ENCODE data around the gene NPPB. TPM values are rescaled to one million over a fixed set of nuclear protein-coding genes. Genes with fewer than 3 reads are reported as not detected.

NPPB gene
- total RNA-seq, 1 donor from 2014 or later = not detected

DNA sequence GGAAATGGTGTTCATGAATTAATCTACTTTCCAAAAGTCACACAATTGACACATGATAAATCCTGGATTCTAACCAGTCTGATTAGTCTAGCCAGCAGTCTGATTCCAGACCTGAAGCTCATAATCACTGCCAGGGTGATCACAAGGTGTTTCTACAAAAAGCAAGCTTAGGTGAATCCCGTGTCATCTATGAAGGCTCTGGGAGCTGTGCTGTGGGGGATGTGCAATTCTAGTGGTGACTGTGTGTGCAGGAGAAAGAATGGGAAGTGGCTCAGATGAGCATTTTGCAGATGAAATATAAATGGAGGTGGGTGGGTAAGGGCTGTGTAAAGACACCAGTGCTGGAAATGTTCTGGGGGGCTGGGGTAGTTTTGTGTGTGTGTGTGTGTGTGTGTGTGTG, 1.8 kb upstream of the NPPB start:
- no peak for ATAC-seq
- DNase-seq = no peak
- intact Hi-C loops (cut with micrococcal nuclease) = no loop called here

DNA sequence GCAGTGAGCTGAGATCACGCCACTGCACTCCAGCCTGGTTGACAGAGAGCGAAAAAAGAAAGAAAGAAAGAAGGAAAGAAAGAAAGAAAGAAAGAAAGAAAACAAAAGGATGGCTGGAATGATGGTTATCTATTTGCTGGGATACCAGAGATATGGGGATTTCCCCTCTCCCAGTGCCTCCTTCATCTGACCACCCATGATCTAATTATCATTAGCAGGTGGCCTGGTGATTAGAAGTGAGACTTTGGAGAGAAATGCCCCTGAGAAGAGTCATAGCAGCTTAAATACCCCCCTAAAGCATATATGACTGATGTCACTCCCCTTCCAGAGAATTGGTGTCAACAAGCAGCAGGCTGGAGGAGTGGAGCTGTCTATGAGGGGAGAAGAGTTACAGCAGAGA, 1.3 kb upstream of the NPPB start:
- DNase-seq (no peak), ATAC-seq (no peak)
- intact Hi-C loops (cut with micrococcal nuclease) = no loop called here

DNA sequence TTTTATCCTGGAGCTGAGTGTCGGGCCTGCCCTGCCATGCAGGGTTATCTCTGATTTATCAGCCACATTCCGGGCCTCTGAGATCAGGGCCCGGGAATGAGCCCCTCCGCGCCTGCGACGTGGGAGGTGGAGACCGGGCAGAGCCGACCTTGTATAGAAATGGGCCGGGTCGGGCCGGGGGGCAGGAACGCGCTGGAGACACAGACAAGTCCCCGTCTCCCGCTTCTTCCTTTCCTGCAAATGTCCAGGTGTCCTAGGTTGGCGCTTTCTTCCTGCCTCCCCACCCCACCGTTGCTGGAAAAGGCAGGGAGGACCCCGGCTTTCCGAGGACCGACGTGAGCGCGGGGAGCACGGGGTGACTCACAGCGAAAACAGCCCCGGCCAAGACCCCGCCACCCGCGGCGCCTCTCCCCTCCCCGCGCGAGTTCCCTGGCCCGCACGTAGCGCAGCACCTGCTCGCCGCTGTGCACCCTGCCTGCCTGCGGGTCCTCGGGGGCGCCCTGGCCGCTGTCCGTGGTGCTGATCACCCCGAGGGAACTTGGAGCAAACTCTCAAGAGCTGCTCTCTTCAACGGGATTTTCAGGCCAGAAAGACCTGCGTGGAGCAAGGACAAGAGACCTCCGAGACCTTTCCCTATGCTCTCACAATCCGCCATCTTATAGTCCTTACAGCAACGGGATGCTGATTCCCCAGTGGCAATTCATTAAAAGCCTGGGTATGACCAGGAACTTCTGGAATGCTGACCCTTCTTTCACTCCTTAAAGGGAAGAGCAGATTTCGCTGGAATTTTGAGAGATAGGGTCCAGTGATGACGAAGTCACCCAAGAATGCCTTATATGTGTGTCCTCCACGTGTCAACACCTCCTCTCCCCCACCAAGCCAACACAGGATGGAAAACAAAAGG, 475 bp upstream of the NPPB start:
- ATAC-seq (peak; percentile 87), DNase-seq (peak; percentile 83)
- intact Hi-C loops (cut with micrococcal nuclease) = no loop called here

DNA sequence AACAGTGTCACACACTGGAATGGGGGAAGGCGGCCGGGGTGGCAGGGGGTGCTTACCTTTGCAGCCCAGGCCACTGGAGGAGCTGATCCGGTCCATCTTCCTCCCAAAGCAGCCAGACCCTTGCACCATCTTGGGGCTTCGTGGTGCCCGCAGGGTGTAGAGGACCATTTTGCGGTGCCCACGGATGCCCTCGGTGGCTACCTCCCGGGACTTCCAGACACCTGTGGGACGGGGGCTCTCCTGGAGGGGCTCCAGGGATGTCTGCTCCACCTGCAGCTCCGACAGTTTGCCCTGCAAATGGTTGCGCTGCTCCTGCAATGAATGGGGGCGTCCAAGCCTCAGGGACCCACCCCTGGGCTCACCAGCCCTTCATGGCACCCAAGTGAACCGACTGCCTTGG, 587 bp downstream of the NPPB start:
- ATAC-seq (no peak), DNase-seq (no peak)
- intact Hi-C loops (cut with micrococcal nuclease) = no loop called here

DNA sequence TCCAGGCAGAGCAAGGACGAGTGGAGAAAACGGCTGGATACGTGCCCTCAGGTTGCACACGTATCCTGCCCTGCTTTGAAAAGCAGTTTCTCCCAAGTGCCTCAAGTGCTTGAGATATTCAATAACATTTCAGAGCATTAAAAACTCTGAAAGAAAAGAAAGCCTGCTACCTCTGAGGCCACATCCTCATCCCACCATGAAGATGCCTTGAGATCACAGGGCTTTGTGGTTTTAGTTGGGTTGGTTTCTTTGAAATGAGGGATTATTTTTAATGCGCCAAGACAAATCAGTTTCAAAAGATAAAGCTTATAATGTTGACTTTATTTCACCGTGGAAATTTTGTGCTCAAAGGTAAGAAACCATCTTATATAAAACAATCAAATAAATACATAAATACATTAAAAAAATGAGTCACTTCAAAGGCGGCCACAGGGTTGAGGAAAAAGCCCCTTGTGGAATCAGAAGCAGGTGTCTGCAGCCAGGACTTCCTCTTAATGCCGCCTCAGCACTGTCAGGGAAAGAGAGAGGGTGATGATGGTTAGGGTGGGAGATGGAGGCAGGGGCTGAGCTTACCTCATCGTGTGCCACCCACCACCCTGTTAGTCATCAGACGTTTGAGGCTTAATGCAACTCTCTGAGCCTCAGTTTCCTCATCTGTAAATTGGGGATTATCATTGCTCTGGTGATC, 1.4 kb downstream of the NPPB start:
- ATAC-seq (no peak), DNase-seq (no peak)
- intact Hi-C loops (cut with micrococcal nuclease) = no loop called here

DNA sequence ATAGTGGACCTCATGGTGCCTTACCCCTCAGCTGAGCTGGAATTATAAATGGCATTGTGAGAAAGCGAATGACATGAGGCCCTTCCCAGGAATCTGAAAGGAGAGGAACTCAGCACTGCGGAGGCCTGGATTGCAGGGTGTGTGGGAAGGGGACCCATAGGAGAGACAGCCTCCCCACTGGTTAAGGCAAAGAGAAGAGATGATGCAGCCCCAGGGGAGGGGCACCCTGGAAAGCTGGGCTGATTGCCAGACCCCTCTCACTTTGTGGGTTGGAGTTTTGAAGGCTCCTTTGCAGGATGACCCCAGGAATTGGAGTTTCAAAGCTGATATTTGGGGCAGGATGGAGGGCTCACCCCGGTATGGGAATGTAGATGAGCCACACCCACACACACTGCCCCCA, 2.0 kb downstream of the NPPB start:
- DNase-seq (no peak), ATAC-seq (no peak)
- intact Hi-C loops (cut with micrococcal nuclease) = no loop called here

DNA sequence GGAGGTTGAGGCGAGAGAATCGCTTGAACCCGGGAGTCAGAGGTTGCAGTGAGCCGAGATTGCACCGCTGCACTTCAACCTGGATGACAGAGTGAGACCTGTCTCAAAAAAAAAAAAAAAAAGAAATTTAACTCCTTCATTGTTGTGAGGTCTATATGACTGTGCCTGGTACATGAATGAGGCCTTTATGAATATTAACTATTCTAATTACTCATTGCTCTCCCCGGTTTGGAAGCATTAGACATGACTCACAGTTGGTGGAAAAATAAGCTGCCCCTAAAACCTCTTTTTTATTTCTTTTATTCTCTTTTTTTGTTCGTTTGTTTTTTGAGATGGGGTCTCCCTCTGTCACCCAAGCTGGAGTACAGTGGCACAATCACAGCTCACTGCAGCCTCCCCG, 3.3 kb downstream of the NPPB start:
- intact Hi-C loops (cut with micrococcal nuclease) = no loop called here
- DNase-seq (no peak), ATAC-seq (no peak)

DNA sequence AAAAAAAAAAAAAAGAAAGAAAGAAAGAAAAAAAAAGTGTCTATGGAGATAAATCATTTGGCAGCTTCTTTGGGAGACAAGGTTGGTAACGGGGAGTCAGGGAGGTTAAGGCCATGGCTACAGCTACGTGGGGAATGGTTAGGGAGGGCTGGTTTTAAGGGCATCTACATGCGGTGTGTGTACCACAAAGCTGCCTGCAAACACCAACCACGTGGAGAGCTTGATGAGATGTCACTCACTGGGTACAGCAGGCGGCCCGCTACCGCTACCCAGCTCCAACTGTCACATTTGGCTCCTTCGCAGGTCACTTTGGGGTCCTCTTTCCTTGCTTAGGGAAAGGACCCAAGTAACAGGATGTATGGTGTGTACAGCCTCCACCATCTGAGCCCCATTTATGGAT, 4.2 kb downstream of the NPPB start:
- ATAC-seq = no peak
- intact Hi-C loops (cut with micrococcal nuclease) = no loop called here
- no peak for DNase-seq

DNA sequence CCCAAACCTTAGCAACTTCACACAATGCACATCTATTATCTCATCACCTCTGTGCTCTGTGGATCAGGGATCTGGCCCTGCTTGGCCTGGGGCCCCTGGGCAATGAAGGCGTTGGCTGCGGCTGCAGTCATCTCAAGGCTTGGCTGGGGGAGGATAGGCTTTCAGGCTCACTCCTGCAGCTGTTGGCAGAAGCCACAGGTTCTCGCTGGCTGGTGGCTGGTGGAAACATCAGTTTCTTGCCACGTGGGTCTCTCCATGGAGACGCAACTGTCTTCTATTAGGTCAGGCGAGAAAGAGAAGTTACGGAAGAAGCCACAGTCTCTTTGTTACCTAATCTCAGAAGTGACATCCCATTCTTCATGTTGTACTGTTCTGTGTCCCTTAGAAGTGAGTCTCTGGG, 7.6 kb downstream of the NPPB start:
- intact Hi-C loops (cut with micrococcal nuclease) = no loop called here
- DNase-seq (no peak), ATAC-seq (no peak)

DNA sequence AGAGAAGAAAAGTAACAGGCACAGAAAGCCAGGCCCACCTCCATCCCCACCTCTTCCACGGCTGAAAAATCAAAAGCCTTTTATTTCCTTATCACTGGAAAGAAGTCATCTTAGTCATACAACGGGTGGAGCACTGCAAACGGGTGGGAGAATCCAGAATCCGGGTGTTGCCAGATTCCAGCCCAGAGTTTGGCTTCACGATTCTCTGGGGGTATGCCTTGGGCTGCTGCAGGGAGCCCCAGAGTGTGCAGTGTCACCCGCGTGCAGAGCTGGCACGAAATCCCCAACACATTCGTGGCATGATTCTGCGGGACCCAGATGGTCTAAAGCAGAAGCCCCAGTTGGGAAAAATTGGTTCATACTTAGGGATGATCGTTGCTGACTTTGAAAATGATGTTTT, 8.6 kb downstream of the NPPB start:
- no peak for ATAC-seq
- no peak for DNase-seq
- intact Hi-C loops (cut with micrococcal nuclease) = no loop called here

DNA sequence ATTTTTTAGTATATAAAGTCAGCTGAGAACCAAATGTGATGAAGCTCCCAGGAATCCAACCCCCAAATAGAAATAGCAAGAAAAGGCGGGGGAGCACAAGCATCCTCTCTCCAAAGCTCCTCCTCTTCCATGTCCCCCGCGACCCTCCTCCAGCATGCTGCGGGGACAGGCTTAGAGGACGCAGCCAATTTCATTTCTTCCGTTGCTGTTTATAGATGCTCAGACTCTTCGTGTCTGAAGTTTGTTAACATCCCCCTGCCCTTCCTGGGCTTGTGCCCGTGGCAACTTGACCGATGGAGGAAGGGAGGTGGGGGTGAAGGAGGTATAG, 10.4 kb downstream of the NPPB start:
- intact Hi-C loops (cut with micrococcal nuclease) = no loop called here
- ATAC-seq = no peak
- DNase-seq = no peak

DNA sequence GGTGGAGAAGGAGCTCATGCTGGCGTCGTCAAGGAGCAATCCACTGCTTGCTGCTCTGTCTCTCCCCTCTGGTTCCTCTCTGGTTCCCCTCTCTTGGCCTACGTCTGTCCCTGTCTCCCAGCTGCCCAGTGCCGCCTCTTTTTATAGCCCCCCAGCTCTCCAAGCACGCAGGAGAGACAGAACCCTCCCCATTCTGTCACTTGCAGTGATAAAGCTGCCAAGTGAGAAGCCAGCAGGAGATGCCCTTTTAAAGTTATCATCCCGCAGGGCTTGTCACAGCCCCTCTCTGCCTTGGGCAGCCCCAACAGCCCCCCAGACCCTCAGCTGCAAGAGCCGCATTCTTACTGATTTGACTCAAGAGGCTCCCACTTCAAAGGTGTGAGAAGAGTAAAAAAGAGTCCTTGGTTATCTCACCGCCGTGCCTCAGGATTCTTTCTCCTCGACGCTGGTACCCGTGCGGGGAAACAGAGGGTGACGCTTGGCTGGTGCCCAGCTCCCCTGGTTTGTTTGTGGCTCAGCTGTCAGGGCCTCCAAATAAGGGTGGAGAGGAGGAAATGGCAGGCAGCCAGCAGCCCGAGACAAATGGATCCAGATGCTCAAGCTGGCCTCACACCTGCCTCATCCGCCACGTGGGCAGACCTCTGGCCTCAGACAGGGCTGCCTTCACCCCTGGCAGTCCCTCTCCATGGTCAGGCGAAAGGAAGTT, 10.9 kb downstream of the NPPB start, which contains the start of gene NPPA:
TSS of gene NPPA (minus strand) at position 117 of the 706 bp plus-strand sequence. CDS start at position 18, 99 bp downstream.
- no peak for DNase-seq
- ATAC-seq = peak; percentile 40
- intact Hi-C loops (cut with micrococcal nuclease) = no loop called here

DNA sequence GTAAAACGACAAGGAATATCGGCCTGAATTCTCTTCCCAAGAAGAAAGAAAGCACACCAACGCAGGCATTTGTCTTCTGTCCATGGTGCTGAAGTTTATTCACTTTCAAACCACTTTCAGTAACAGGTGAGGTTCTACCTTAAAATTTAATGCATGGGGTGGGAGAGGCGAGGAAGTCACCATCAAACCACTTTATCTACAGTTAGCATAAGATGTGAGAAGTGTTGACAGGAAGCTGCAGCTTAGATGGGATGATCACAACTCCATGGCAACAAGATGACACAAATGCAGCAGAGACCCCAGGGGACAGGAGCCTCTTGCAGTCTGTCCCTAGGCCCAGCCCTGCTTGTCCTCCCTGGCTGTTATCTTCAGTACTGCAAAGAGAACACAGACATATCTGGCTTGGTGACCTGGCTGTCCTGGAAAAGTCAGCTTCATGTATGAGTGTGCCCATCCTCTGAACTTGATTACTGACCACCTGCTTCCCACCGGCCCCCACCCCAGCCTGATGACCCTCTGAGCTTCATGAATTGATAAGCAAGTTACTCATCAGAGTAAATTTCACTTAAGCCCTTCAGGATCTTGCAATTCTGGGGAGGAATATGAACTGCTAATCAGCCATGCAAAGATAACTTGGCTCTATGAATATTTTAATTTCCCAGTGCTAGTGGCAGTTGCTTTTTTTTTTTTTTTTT, 13.0 kb downstream of the NPPB start:
- DNase-seq = no peak
- intact Hi-C loops (cut with micrococcal nuclease) = no loop called here
- no peak for ATAC-seq

DNA sequence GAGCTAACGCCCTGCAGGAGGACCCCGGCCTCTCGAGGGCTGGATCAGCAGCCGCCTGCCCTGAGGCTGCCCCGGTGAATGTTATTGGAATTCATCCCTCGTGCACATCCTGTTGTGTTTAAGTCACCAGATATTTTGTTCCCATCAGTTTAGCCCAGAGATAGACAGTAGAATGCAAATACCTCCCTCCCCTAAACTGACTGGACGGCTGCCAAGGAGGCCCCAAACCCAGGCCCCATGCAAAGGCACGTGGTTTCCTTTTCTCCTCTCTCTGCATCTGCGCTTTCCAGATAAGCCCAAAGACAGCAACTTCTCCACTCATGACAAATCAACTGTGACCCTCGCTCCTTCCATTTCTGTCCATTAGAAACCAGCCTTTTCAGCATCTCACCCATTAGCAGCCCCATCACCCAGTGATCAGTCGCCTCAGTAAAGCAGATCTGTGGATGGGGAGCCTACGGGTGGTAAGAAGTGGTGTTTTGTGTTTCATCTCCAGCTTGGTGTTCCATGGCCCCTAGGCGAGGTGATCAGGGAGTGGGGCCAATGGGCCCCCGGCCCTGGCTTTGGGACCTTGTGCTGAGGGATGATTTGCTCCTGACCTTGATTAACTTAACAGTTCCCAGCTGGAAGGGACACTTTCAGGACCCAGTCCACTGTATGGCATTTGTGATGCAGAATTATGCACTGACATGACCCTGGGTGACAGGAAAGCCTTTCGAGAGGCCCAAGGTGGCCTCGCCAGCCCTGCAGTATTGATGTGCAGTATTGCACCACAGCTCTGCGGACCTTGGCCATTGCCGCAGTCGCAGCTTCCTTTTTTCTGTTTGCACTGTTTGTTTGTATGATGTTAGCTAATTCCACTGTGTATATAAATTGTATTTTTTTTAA, 16.3 kb downstream of the NPPB start:
- DNase-seq (peak; percentile 51), ATAC-seq (peak; percentile 39)
- intact Hi-C loops (cut with micrococcal nuclease) = no loop called here

DNA sequence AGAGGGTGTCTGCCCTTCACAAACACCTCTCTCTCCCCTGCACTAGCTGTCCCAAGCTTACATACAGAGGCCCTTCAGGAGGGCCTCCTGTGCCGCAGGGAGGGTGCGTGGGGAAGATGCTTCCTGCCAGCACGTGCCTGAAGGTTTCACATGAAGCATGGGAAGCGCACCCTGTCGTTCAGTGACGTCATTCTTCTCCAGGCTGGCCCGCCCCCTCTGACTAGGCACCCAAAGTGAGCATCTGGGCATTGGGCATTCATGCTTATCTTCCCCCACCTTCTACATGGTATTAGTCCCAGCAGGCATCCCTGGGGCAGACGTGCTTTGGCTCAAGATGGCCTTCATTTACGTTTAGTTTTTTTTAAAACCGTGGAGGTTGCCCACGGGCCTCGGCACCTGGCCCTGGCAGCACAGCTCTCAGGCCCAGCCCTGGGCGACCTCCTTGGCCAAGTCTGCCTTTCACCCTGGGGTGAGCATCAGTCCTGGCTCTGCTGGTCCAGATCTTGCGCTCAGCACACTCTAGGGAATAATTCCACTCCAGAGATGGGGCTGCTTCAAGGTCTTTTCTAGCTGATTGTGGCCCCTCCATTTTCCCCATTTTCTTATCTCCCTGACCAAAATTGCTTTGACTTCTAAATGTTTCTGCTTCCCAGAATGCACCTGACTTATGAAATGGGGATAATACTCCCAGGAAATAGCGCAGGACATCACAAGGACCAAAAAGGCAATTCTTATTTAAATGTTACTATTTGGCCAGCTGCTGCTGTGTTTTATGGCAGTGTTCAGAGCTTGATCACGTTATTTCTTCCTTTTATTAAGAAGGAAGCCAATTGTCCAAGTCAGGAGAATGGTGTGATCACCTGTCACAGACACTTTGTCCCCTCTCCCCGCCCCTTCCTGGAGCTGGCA, 17.2 kb downstream of the NPPB start:
- DNase-seq (no peak), ATAC-seq (no peak)
- intact Hi-C loops (cut with micrococcal nuclease) = no loop called here

DNA sequence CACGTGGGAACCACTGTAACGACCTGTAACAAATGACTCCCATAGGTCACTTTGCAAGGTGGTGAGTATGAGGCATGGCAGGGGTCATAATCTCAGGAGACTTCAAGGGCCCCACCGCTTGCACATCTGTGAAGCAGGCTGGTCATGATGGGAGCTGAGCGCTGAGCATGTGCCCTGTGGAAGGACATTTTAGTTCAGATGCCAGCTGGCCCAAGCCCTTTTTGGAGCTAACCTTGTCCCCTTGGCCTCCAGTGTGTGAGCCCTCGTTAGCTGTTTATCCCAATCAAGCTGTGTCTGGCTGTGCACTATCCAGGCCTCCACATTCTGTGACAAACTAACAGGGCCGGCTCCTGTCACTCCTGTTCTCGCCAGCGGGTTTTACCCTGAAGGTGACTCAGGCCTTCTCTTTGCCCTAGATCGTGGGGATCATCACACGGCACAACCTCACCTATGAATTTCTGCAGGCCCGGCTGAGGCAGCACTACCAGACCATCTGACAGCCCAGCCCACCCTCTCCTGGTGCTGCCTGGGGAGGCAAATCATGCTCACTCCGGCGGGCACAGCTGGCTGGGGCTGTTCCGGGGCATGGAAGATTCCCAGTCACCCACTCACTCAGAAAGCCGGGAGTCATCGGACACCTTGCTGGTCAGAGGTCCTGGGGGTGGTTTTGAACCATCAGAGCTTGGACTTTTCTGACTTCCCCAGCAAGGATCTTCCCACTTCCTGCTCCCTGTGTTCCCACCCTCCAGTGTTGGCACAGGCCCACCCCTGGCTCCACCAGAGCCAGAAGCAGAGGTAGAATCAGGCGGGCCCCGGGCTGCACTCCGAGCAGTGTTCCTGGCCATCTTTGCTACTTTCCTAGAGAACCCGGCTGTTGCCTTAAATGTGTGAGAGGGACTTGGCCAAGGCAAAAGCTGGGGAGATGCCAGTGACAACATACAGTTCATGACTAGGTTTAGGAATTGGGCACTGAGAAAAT, 18.7 kb downstream of the NPPB start:
- peak; percentile 6 for ATAC-seq
- intact Hi-C loops (cut with micrococcal nuclease) = loop anchor here (2.0 kb wide), 1 partner anchor 51 kb away; no protein-coding TSS in a partner anchor
- no peak for DNase-seq
